HepG2 (cell line): ENCODE data around the gene RBM28.

Experiments used
- CEBPB ChIP-seq: IDR thresholded peaks from 2 replicates; pipeline ENCODE4 v1.6.1; 2011; ENCODE audit warnings: low read depth, low read length, improper control_type of control experiment, borderline replicate concordance
- CTCF ChIP-seq: sonication (generic); formaldehyde crosslinking; IDR thresholded peaks from 2 replicates; pipeline ENCODE4 v1.5.0; 2020; ENCODE audit warnings: mild to moderate bottlenecking, missing genetic modification reagents, moderate library complexity
- EHMT2 ChIP-seq: fragments of 200-600 bp; sonication (generic); IDR thresholded peaks from 2 replicates; pipeline ENCODE4 v1.7.0; 2017; ENCODE audit warnings: antibody characterized with exemption, low read depth, low read length, borderline replicate concordance
- MXD4 ChIP-seq: IDR thresholded peaks from 2 replicates; pipeline ENCODE4 v1.6.1; 2016; ENCODE audit warnings: mild to moderate bottlenecking, missing biosample characterization, missing genetic modification reagents
- POLR2A ChIP-seq, 2 experiments: IDR thresholded peaks; 2 replicates each; pipeline ENCODE4 v1.6.1; 2011; ENCODE audit warnings: low read depth in 2 of 2, low read length in 2 of 2, mild to moderate bottlenecking in 1 of 2, moderate library complexity in 1 of 2; ENCODE audit not compliant: insufficient read depth in 1 of 2
- POLR2AphosphoS5 ChIP-seq: IDR thresholded peaks from 2 replicates; pipeline ENCODE4 v1.6.1; 2012; ENCODE audit warnings: low read depth, low read length
- RFXANK ChIP-seq: IDR thresholded peaks from 2 replicates; pipeline ENCODE4 v1.6.1; 2016
- ZSCAN22 ChIP-seq: sonication (generic); formaldehyde crosslinking; IDR thresholded peaks from 2 replicates; pipeline ENCODE4 v1.4.0; 2020; ENCODE audit warnings: mild to moderate bottlenecking, missing genetic modification reagents

GRCh38 chr7:128278366-128278765, 65.3 kb downstream of the RBM28 start:
- no peak for TF ChIP-seq CTCF (CRISPR knock-in tag)
- no peak for TF ChIP-seq POLR2A (IDR thresholded peaks at IDR 0.05; ENCODE audit: insufficient read depth in 1 of 2, low read depth in 2 of 2, low read length in 2 of 2)
- no peak for TF ChIP-seq CEBPB
- no peak for TF ChIP-seq POLR2AphosphoS5
- TF ChIP-seq EHMT2: no peak
- no peak for TF ChIP-seq ZSCAN22 (CRISPR knock-in tag)
- no peak for TF ChIP-seq MXD4
- no peak for TF ChIP-seq RFXANK
